Stimulated activated CD4-positive, alpha-beta T cell treated with anti-CD3 and anti-CD28 coated beads, Interleukin-4, amount 100 ng/mL, for 4 hours (primary cell): ENCODE data around the gene PPDPF.
"Not testable (repeated sequence)": the region's sequence is repeated elsewhere in the genome, so short reads cannot be mapped to it uniquely, and the experiment has no call there.

Experiments
- DNase-seq, 2 experiments: peaks; one replicate each; pipeline ENCODE4 v3.0.0-alpha.2; 2020

Gene PPDPF

DNA sequence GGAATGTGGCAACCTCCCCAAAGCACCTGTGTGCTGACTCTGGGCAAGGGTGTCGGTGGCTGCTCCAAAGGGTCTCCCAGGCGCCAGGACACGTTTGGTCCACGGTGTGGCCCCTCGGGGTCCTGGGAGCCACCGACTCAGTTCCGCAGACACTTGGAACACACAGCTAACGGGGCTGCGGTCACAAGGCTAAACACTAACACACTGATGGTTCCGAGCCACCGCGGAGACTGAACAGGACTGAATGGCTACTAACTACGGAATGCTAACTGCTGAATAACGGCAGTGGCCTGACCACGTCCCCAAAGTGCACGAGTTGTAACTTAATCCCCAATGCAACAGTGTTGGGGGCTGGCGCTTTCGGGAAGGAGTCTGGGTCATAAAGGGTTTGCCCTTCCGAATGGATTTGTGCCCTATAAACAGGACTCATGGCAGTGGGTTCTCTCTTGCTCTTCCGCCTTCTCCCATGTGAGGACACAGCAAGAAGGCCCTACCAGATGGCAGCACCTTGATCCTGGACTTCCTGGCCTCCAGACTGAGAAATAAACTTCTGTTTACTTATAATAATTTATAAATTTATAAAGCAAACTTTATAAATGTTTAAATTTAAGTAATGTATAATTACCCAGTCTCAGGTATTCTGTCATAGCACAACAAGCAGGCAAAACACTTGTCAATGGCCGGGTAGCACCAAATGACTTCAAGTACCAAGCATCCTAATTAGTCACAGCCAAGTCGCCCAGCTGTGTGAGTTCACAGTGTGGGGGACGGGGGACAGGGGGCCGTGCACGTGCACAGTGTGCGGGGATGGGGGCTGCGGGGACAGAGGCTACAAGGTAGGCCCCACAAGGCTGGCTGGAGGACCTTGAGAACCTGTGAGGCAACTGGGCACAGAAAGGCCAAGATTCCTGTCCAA is 19.4 kb upstream of the PPDPF start:
- DNase-seq = no peak

DNA sequence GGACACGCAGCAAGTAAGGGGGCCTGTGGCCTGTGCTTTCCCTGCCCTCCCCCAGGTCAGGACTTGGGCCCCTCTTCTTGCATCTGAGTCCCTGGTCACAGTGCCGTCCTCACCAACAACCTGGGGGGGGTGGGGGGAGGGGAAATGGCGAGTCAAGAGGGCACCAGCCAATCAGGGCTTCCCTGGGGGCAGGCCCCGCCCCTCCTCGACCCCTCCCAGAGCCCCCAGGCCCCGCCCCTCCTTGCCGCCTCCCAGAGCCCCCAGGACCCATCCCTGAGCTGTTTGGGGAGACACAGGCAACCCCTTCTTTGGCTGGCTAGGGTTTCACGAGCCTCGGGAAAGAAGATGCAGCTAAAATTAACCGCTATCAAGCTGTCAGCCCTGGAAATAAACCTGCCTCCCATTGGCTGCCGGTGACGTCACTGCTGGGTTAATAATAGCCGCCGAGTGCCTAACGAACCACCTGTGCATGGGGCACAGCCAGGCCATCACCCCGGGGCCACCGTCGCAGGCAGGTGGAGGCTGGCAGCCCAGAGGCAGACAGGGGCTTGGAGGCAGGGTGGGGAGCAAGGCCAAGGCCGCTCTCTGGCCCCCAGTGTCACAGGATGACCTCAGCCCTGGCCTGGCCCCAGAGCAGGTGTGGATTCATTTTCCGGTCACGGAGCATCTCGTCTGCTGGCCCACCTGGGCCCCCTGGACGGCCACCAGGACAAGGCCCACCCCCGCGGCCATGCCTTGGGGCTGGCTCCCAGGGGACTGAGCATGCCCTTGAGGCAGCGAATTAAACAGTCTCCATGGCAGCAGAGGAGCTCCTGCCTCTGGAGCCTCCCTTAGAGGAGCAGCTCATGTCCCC is 18.5 kb upstream of the PPDPF start:
- no peak for DNase-seq

DNA sequence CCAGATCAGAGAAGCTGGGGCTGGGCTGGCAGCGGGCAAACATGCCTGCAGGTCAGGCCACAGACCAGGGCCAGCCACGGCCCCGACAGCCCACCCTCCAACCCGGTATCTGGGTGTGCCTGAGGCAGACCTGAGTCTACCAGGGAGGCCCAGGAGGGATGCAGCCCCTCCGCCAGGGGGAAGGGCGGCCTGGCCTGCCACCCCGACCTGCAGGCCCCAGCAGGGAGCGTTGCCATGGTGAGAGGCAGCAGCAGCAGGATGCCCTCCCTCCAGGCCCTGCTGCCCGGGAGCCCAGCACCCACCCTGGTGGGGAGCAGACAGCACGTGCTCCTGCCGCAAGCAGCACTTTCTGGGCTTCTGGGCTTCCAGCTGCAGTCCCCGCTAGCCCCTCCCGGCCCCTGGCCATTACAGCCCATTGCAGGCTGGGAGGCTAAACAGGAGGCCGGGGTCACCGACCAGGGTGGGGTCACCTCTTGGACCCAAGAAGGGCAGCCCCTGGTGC is 17.8 kb upstream of the PPDPF start:
- no peak for DNase-seq

DNA sequence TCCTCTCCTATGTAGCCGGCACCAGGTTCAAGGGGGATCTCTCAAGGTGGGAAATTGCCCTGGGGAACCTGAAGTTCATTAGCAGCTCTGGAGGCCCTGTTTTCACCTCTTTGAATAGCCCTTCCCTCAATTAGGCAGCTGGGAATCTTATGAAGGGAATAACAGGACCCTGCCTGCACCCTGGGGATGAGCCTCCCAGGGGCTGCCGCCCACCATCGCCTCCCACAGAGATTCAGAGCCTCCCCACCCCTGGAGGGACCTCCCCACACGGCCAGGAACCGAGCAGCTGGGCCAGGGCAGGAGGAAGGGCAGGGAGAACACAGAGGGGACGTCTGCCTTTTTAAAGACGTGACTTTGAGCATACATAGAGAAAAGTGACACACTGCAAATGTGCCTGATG is 17.0 kb upstream of the PPDPF start:
- DNase-seq = no peak

DNA sequence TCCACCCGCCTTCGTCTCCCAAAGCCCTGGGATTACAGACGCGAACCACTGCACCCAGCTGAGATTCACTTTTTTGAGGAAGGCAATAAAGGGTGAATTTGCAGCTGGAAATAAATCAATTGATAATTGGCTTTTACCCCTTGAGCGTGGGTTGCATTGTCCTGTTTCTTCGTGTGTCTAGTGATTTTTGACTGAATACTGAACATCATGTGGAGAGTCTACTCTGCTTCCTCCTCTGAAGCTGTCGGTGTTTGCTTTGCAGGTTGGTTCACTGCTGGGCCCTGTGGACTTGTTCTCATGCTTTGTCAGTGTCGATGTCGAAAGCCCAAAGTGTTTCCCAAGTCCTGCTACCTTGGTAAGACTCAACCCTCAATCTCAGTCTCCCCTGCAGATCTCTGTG is 15.9 kb upstream of the PPDPF start:
- no peak for DNase-seq

DNA sequence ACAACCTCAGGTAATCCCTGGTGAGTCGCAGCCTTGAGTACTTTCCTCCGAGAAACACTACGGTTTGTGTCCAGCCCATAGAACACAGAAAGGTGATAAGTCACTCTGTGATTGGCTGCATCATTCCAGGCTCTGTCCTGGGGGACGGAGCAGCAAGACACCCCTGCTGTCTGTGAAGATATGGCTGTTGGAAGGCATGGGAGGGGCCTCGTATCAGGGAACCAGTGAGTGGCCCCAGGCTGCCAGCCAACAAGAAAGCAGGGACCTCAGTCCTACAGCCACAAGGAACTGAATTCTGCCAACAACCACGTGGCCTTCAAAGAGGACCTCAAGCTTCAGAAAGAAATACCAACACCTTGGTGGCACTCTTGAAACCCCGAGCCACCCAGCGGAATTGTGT is 15.3 kb upstream of the PPDPF start:
- no peak for DNase-seq

DNA sequence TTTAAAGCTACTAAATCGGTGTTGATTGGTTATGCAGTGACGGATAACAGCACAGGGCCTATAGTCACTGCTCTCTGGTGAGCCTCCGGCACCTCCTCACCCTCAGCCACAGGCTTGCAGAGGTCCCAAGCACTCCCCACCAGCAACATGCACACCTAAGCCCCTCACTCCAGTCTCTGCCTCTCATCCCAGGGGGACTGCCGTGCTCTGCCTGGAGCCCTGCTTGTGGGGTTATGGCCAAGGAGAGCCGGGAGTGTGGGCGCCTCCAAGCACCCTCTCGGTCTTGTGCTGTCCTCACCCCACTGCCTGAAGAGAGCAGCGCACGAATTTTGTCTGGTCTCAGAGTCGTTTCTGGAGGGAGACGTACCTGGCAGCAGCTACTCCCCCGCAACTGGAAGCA is 14.8 kb upstream of the PPDPF start:
- DNase-seq = no peak

DNA sequence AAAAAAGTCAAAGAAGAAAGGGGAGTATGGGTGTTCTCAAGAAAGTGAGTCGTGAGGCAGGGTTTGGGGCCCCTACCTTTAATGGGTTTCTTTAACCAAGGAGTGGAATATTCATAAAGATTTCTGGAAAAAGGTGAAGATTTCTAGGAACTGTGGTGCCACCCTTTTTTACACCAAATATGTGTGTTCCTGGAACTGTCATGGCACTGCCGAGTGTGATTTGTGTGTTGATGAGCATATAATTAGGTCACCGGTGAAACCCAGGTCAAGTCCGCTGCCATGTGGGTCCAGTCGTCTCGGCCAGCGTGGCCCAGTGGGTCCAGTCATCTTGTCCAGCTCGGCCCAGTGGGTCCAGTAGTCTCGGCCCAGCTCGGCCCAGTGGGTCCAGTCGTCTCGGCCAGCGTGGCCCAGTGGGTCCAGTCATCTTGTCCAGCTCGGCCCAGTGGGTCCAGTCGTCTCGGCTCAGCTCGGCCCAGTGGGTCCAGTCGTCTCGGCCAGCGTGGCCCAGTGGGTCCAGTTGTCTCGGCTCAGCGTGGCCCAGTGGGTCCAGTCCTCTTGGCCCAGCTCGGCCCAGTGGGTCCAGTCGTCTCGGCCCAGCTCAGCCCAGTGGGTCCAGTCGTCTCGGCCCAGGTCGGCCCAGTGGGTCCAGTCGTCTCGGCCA is 13.4 kb upstream of the PPDPF start:
- DNase-seq = no peak

DNA sequence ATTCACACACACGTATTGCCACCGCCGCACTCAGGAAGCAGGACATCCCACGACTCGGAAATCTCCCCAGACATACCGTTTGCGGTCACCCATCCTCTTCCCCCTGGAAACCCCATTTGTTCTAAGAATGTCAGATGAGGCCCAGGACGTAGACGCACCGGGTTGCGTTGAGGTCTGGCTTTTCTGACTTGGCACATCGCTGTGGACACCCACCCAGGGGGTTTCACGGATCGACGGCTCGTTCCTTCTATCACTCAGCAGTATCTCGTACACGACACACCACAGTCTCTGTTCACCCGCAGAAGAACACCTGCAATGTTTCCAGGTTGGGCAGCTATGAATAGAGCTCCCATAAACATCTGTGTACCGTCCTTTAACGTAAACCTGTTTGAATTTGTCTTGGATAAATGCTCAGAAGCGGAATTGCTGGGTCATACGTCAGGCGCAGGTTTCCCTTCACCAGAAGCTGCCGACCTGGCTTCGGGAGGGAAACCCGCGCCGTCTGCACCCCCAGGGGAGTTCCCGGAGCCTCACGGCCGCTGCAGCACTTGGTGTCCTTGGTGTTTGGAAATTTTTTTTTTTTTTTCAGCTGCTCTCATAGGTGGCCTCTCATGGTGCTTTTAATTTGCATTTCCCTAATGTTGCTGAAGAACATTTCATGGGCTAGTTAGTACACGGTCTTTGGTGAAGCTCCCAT is 12.3 kb upstream of the PPDPF start:
- DNase-seq = no peak

DNA sequence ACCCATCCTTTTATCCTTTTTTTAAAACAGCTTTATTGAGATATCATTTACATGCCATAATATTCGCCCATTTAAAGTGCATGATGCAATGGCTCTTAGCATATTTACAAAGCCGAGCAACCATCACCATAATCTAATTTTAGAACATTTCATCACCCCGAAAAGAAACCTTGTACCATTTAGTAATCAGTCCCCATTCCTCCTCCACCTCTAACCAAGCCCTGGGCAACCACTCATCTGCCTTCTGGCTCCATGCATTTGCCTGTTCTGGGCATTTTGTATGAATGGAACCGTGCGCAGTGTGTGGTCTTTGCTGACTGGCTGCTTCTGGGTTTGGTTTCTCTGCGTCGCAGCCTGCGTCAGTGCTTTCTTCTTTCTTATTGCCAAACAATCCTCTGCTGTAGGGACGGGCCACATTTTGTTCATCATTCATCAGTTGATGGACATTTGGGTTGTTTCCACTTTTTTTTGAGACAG is 11.4 kb upstream of the PPDPF start:
- DNase-seq = no peak

DNA sequence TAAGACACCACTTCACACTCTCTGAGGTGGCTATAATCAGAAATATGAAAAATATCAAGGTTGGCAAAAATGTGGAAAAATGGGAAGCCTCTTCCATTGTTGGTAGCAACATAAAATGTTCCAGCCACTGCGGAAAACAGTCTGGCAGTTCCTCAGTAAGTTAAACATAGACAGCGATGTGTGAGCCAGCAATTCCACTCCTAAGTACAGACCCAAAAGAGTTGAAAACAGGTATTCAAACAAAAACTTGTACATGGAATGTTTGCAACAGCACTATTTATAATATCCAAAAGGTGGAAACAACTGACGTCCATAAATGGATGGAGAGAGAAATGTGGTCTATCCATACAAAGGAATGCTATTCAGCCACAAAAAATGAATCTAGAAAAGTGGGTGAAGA is 7.4 kb upstream of the PPDPF start:
- no peak for DNase-seq

DNA sequence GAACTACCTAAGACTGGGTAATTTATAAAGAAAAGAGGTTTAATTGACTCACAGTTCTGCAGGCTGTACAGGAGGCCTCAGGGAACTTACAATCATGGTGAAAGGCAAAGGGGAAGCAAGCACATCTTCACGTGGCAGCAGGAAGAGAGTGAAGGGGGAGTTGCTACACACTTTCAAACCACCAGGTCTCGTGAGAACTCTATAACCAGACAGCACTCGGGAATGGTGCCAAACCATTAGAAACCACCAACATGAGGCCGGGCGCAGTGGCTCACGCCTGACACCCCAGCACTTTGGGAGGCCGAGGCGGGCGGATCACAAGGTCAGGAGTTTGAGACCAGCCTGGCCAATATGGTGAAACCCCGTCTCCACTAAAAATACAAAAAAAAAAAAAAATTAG is 6.0 kb upstream of the PPDPF start:
- not testable (repeated sequence) for DNase-seq

DNA sequence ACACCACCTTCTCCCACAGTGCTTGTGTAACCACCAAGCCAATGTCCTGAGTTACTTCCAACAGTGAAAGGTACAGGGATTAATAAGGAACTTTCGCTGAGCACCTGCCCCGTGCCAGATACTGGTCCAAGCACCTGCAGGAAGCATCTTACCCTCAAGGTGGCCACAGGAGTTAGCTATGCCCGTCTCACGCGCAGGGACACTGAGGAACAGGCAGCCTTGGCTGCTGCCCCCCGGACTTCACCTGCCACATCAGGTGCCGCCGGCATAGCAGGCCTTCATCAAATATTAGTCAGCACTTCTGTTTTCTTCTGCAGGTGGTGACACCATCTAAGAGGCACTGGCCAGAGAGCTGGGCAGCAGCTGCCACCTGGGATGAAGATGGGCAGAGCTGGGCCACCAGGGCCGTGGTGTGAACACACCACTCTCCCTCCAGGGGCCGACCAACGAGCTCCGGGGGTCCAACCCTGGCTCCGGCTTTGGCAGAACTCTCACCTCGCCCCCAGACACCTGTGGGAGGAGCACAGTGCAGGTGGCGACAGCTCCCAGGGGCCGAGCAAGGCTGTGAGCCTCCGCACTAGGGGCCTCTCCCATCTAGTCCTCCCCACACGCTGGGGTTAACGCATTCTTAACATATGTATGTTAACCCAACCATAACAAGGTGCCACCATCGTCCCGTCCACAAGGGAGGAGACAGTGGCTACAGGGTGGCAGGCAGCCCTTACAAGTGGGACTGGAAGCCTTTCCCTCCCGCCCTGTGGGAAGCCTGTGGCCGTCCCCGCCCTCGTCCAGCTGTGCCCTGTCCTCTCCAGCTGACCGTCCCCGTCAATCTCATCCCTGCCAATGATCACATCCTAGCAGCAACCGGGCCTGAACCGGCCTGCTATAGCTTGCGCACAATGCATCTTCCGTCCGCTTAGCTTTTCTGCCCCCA is 2.9 kb upstream of the PPDPF start:
- no peak for DNase-seq

DNA sequence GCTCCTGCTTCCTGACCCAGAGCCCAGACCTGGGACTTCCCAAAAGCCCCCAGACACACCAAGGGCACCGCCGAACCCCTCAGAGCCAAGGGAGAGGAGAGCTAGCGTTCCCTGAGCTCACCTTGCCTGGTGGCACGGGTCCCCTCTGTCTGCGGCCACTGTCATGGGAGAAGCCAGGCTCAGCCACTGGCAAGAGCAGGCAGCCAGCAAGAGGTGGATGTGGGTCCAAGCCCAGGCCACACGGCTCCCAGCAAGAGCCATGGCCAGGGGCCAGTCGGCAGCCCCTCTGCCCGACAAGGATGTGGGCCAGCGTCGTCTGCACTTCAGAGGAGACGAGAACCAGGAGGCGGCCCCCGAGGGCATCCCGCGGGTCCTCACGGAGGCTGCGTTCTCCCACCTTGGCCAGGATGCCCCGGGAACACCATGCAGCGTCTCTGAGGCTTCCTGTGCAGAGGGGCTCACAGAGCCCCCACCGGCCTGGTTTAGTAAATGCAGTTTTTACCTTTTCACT is 2.2 kb upstream of the PPDPF start:
- no peak for DNase-seq

DNA sequence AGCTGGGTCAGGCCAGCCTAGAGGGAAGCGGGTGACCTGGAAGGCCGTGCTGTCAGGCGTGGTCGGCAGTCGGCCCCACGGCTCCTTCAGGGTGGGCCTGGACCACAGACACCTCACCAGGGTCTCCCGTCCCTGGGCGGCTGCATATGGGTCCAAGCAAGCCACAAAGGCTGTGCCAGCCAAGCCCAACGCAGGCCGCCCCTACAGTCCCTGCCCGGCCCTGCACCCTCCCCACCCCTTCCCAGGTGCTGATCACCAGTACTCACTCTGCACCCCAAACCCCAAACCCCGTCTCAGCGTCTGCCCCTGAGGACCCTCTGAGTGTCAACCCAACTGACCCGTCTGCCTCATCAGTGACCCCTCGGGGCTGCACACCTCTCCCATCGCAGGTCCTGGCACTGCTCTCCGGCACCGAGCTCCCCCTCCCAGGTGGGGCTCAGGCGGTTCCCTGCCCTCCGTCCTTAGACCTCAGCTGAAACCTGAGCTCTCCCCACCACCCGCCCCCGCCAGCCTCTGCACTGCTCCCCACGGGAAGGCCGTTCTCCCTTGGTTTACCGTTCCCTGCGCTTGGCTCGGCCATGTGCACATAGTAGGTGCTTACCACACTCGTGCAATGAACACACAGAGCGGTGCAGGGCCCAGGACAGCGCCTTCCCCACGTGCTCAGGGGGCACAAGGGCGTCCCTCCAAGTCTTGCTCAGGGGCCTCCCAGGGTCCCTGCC is 1.5 kb upstream of the PPDPF start:
- no peak for DNase-seq

DNA sequence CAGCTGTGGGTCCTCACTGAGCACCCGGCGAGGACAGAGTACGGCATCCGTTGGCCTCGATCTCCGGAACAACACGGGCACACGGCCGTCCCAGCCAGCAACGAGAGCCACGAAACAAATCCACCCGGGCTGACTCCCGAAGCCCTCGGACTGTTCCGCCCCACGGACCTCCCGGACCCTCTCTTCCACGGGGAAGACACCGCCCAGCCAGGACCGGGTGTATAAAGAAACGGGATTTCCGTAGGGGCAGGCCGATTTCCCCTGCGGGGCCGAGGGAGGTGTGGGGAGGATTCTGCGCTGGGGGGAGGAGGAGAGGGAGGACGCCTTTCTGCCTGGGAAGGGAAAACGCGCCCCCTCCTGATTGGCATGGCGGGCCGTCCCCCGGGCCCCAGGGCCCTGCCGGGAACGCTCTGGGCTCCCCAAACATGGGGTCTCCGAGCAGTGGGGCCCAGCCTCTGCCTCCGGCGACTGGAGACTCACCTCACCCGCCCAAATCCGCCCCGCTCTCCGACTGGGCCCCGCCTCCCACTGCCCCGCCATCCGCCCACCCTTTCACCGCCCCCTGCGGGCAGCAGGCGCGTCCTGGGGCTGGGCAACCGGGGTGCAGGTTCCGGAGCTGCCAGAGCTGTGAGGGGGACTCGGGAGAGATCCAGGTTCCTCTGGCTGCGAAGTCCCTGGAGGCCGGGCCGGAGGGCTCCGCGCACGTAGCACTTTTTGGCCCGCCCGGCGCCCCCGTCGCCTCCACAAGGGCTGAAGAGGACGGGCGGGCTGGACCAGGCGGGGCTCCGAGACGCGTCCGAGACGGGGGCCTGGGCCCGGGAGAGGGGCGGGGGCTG is 679 bp upstream of the PPDPF start:
- peak; percentile 54 to 61 for DNase-seq

DNA sequence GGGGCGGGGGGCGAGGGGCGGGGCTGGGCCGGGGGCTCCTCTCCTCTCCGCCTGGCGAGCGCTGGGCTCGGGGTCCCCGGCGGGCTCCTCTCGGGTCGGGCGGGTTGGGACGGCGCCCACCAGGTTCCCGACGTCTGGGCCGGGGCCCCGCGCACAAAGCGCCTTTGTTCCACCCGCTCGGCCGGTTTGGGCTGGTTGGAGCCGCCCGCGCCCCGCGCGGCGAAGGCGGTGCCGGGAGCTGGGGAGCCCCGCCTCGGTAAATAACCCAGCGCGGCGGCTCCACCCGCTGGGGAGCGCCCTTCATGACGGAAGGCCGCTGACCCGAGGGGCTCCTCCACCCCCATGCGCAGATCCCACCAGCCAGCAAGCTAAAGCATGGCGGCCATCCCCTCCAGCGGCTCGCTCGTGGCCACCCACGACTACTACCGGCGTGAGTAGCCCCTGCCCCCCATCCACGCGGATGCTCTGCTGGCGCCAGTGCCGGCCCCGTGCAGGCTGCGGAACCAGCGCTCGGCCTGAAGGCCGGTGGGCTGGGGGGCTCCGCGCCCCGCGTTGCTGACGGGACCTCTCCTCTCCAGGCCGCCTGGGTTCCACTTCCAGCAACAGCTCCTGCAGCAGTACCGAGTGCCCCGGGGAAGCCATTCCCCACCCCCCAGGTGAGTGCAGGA is 503 bp downstream of the PPDPF start:
- peak; percentile 67 to 69 for DNase-seq

DNA sequence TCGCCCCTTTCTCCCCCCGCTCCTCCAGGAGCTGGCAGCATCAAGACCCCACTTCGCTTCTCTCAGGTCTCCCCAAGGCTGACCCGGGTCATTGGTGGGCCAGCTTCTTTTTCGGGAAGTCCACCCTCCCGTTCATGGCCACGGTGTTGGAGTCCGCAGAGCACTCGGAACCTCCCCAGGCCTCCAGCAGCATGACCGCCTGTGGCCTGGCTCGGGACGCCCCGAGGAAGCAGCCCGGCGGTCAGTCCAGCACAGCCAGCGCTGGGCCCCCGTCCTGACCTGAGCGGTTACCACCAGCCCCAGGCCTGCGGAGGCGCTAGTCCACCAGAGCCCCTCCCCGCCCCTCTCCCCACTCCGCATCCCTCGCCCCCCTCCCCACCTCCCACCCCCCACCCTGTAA is 1.0 kb downstream of the PPDPF start:
- DNase-seq = no peak
